C4-2B (cell line): ENCODE data around the gene PVALEF.

ENCODE experiments used
- ZFX ChIP-seq: fragments of 450-650 bp; IDR thresholded peaks from 2 replicates; pipeline ENCODE4 v1.6.1; 2017
- TF ChIP-seq, protein P1 (sequence below): fragments of 450-650 bp; conservative IDR thresholded peaks from 2 replicates; pipeline ENCODE4 v1.5.1; 2017; ENCODE audit warnings: mild to moderate bottlenecking

DNA sequence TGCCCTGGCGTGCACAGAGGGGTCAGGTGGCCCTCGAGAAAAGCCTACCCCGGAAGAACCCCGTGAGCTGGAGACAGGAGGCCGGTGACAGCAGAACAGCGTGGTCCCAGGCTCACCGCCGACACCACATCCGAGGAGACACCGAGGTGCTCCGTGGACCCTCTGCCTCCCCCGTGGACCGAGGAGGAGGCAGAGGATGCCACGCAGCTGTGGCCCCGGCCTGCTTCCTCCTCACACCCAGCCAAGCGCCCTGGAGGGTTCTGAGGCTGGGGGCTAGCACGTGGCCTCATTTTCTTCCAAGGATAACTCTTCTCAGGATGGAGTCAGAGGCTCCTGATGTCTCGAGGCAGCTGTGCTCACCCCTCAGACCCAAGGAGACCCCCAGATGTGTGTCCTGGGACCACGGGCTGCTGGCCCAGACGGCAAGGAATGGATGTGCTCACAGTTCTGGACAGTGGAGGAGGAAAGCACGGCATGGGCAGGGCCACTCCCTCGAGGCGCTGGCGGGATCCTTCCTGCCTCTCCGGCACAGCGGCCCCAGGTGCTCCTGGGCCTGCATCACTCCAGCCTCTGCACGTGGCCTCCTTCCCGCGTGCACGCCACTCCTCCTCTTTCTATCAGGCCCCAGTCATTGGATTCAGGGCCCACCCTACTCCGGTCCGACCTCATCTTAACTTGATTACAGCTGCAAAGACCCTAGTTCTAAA is 4.4 kb upstream of the PVALEF start:
- TF ChIP-seq, protein P1, sequence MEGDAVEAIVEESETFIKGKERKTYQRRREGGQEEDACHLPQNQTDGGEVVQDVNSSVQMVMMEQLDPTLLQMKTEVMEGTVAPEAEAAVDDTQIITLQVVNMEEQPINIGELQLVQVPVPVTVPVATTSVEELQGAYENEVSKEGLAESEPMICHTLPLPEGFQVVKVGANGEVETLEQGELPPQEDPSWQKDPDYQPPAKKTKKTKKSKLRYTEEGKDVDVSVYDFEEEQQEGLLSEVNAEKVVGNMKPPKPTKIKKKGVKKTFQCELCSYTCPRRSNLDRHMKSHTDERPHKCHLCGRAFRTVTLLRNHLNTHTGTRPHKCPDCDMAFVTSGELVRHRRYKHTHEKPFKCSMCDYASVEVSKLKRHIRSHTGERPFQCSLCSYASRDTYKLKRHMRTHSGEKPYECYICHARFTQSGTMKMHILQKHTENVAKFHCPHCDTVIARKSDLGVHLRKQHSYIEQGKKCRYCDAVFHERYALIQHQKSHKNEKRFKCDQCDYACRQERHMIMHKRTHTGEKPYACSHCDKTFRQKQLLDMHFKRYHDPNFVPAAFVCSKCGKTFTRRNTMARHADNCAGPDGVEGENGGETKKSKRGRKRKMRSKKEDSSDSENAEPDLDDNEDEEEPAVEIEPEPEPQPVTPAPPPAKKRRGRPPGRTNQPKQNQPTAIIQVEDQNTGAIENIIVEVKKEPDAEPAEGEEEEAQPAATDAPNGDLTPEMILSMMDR, result no peak
- no peak for TF ChIP-seq ZFX
